ENCODE data around the gene MYO18A.

Gene MYO18A

DNA sequence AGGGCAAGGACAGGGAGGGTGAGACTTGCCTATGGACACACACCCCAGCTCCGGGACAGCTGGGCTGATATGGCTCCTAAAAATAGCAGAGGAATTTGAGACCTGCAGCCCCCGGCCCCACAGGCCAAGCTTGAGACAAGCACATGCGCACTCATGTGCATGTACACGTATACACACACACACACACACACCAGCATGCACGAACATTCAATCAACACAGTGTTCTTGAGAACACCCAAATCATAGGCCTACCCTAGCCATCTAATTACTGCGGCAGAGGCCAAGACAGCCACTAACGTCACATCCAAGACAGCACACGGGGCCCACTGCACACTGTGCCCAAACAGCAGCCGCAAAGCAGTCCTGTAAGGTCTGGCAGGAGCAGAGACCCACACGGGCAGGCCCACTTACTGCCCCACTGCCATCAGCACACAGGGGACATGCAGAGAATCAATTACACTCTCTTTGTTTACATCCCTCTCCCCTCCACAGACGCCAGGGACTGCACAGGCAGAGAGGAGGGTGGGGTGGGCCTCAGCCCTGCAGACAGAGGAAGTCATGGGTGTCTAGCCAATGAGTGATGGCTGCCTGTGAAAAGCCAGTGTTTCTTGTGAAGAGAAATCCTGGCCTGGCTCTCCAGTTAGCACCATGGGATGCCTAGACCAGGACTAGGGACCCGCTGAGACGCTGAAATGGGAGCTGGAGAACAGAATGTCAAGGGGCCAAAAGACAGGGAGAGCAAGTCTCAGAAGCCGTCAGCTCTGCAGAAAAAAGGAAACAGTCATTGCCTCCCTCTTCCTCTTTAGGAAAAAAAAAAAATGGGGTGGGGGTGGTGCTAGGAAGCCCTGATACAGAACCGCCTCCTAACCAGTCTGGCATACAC is 39.3 kb downstream of the MYO18A start:
- CTCF ChIA-PET: interaction anchor here (0.6 to 21.4 kb wide), 12 partner anchors 8 to 377 kb away, joined by 3 to 506 read pairs (median 6); no protein-coding TSS in a partner anchor
- TF ChIP-seq ZNF629 (tag by site-specific recombination; IDR thresholded peaks at IDR 0.05): no peak
- no peak for TF ChIP-seq ZNF404 (tag by site-specific recombination; IDR thresholded peaks at IDR 0.05)
- TF ChIP-seq ZSCAN30 (tag by site-specific recombination; IDR thresholded peaks at IDR 0.05): no peak
- TF ChIP-seq, protein P1, sequence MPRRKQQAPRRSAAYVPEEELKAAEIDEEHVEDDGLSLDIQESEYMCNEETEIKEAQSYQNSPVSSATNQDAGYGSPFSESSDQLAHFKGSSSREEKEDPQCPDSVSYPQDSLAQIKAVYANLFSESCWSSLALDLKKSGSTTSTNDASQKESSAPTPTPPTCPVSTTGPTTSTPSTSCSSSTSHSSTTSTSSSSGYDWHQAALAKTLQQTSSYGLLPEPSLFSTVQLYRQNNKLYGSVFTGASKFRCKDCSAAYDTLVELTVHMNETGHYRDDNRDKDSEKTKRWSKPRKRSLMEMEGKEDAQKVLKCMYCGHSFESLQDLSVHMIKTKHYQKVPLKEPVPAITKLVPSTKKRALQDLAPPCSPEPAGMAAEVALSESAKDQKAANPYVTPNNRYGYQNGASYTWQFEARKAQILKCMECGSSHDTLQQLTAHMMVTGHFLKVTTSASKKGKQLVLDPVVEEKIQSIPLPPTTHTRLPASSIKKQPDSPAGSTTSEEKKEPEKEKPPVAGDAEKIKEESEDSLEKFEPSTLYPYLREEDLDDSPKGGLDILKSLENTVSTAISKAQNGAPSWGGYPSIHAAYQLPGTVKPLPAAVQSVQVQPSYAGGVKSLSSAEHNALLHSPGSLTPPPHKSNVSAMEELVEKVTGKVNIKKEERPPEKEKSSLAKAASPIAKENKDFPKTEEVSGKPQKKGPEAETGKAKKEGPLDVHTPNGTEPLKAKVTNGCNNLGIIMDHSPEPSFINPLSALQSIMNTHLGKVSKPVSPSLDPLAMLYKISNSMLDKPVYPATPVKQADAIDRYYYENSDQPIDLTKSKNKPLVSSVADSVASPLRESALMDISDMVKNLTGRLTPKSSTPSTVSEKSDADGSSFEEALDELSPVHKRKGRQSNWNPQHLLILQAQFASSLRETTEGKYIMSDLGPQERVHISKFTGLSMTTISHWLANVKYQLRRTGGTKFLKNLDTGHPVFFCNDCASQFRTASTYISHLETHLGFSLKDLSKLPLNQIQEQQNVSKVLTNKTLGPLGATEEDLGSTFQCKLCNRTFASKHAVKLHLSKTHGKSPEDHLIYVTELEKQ (tag by site-specific recombination; IDR thresholded peaks at IDR 0.05; ENCODE audit: borderline replicate concordance): no peak
- TF ChIP-seq ZNF121 (tag by site-specific recombination; IDR thresholded peaks at IDR 0.05): no peak
- no peak for TF ChIP-seq ZNF521 (tag by site-specific recombination; IDR thresholded peaks at IDR 0.05)
- TF ChIP-seq ZNF19 (tag by site-specific recombination; IDR thresholded peaks at IDR 0.05; ENCODE audit: low read depth): no peak
- TF ChIP-seq ZIC2 (tag by site-specific recombination; IDR thresholded peaks at IDR 0.05): peak; percentile 84
- TF ChIP-seq ZNF350 (tag by site-specific recombination; IDR thresholded peaks at IDR 0.05): no peak
- TF ChIP-seq, protein P2, sequence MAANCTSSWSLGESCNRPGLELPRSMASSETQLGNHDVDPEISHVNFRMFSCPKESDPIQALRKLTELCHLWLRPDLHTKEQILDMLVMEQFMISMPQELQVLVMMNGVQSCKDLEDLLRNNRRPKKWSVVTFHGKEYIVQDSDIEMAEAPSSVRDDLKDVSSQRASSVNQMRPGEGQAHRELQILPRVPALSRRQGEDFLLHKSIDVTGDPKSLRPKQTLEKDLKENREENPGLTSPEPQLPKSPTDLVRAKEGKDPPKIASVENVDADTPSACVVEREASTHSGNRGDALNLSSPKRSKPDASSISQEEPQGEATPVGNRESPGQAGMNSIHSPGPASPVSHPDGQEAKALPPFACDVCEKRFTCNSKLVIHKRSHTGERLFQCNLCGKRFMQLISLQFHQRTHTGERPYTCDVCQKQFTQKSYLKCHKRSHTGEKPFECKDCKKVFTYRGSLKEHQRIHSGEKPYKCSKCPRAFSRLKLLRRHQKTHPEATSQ (tag by site-specific recombination; IDR thresholded peaks at IDR 0.05): no peak
- no peak for TF ChIP-seq ZNF433 (tag by site-specific recombination; IDR thresholded peaks at IDR 0.05; ENCODE audit: low read depth)
- TF ChIP-seq ZNF146 (tag by site-specific recombination; IDR thresholded peaks at IDR 0.05): no peak
- TF ChIP-seq KLF10 (tag by site-specific recombination; IDR thresholded peaks at IDR 0.05): no peak
- TF ChIP-seq, protein P3, sequence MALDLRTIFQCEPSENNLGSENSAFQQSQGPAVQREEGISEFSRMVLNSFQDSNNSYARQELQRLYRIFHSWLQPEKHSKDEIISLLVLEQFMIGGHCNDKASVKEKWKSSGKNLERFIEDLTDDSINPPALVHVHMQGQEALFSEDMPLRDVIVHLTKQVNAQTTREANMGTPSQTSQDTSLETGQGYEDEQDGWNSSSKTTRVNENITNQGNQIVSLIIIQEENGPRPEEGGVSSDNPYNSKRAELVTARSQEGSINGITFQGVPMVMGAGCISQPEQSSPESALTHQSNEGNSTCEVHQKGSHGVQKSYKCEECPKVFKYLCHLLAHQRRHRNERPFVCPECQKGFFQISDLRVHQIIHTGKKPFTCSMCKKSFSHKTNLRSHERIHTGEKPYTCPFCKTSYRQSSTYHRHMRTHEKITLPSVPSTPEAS (tag by site-specific recombination; IDR thresholded peaks at IDR 0.05): 0 out of 2 replicates have a peak, but pooled peaks have one; percentile 23
- no peak for TF ChIP-seq ZNF596 (tag by site-specific recombination; IDR thresholded peaks at IDR 0.05)
- no peak for TF ChIP-seq ZNF544 (tag by site-specific recombination; IDR thresholded peaks at IDR 0.05)
- TF ChIP-seq ZNF416 (tag by site-specific recombination; IDR thresholded peaks at IDR 0.05): no peak
- no peak for TF ChIP-seq ZNF174 (tag by site-specific recombination; IDR thresholded peaks at IDR 0.05)
- TF ChIP-seq, protein P4, sequence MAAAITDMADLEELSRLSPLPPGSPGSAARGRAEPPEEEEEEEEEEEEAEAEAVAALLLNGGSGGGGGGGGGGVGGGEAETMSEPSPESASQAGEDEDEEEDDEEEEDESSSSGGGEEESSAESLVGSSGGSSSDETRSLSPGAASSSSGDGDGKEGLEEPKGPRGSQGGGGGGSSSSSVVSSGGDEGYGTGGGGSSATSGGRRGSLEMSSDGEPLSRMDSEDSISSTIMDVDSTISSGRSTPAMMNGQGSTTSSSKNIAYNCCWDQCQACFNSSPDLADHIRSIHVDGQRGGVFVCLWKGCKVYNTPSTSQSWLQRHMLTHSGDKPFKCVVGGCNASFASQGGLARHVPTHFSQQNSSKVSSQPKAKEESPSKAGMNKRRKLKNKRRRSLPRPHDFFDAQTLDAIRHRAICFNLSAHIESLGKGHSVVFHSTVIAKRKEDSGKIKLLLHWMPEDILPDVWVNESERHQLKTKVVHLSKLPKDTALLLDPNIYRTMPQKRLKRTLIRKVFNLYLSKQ (tag by site-specific recombination; IDR thresholded peaks at IDR 0.05; ENCODE audit: borderline replicate concordance): no peak
- no peak for TF ChIP-seq ZNF311 (tag by site-specific recombination; IDR thresholded peaks at IDR 0.05; ENCODE audit: borderline replicate concordance)
- TF ChIP-seq PRDM1 (tag by site-specific recombination; IDR thresholded peaks at IDR 0.05): no peak
- TF ChIP-seq ZNF610 (tag by site-specific recombination; IDR thresholded peaks at IDR 0.05; ENCODE audit: borderline replicate concordance): no peak
- no peak for TF ChIP-seq ZNF16 (tag by site-specific recombination; IDR thresholded peaks at IDR 0.05; ENCODE audit: low read depth)
- TF ChIP-seq, protein P5, sequence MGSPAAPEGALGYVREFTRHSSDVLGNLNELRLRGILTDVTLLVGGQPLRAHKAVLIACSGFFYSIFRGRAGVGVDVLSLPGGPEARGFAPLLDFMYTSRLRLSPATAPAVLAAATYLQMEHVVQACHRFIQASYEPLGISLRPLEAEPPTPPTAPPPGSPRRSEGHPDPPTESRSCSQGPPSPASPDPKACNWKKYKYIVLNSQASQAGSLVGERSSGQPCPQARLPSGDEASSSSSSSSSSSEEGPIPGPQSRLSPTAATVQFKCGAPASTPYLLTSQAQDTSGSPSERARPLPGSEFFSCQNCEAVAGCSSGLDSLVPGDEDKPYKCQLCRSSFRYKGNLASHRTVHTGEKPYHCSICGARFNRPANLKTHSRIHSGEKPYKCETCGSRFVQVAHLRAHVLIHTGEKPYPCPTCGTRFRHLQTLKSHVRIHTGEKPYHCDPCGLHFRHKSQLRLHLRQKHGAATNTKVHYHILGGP (tag by site-specific recombination; IDR thresholded peaks at IDR 0.05): no peak
- no peak for TF ChIP-seq GLI2 (tag by site-specific recombination; IDR thresholded peaks at IDR 0.05; ENCODE audit: borderline replicate concordance, low read depth)
- no peak for TF ChIP-seq ZNF175 (tag by site-specific recombination; IDR thresholded peaks at IDR 0.05)
- TF ChIP-seq ZNF513 (tag by site-specific recombination; IDR thresholded peaks at IDR 0.05): no peak

More for the DNA sequence above, 39.3 kb downstream of the MYO18A start:
- Histone ChIP-seq H3K9me3 (ENCODE audit: control insufficient read depth, insufficient read depth, low read depth, low read length) (no peaks in the 10 kb centered on the region), H3K36me3 (ENCODE audit: control insufficient read depth in 2 of 2, insufficient read depth in 1 of 2, low read length in 2 of 2) (no peaks in the 10 kb centered on the region), H3K4me1 (ENCODE audit: control insufficient read depth, insufficient read depth, low read length) (peaks cover 15% of the 10 kb centered on the region), H3K4me3 (ENCODE audit: low read depth, low read length) (peak overlapping the region; percentile 2; the same call in 1 of the 2 replicates), H3K27ac (ENCODE audit: extremely low read depth, low read depth, low read length) (peak overlapping the region; percentile 42)
- POLR2A ChIA-PET: interaction anchor here (0.6 to 1.9 kb wide), 7 partner anchors 8 to 282 kb away, joined by 3 to 15 read pairs (median 8); partner anchors contain the start of genes MYO18A and PHF12

Measured in HEK293 (cell line).